ENCODE results near the gene KDM4B. TPM values are rescaled to one million over a fixed set of nuclear protein-coding genes. Genes with fewer than 3 reads are reported as not detected.

The KDM4B gene
- total RNA-seq, 4 donors from 2014 or later = 14.0 to 39.9 (median 19.5) TPM

- no peaks in the 10 kb centered on the region for H3K36me3 ChIP-seq
- peaks cover 0 to 21% (median 3%) of the 10 kb centered on the region in 3 donors for H3K4me1 ChIP-seq
- no peaks in the 10 kb centered on the region for H3K9me3 ChIP-seq
- H3K27ac ChIP-seq = peak overlapping the region in 1 of 4 donors; percentile 77
- 73 to 75% methylated on average over 10 to 11 of the region's 12 CpGs for WGBS, 2 donors
- no peak for DNase-seq
- H3K27me3 ChIP-seq = no peaks in the 10 kb centered on the region
- intact Hi-C loops (cut with DNase I) = no loop called here
- H3K4me3 ChIP-seq = no peak overlapping the region
- TF ChIP-seq CTCF (IDR thresholded peaks at IDR 0.05) (no peak), POLR2A (IDR thresholded peaks at IDR 0.05) (no peak)
Observed at GRCh38 chr19:5173993-5174392, 205.1 kb downstream of the KDM4B start.

DNA sequence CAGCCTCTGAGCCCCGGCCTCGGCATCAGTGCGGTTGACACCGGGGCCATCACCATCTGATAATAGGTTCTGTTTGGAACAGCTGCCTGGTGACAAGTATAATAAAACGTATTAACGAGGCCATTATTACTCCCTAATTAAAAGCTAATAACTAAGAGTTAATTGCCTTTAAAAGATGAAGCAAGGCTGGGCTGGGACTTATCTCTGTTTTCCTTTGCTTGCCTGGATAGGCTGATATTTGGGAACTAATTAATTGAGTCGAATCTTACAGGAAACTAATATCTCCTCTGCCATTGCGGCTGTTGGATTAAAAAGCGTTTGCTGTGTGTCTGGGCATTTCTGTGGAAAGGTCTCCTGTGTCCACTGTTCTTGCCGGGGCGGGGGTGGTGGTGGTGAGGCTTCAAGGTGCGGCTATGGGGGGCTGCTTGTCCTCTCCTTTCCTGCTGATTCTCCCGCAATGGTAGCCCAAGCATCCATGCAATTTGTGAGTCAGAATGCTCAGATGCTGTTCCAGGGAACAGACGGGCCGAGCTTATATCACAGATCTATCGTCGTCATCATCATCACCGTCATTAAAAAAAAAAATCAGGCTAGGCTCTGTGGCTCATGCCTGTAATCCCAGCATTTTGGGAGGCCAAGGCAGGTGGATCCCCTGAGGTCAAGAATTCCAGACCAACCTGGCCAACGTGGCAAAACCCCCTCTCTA lies 209.0 kb downstream of the KDM4B start:
- peaks cover 0 to 4% (median 0%) of the 10 kb centered on the region in 4 donors for H3K27me3 ChIP-seq
- 81 to 83% methylated on average over 10 to 18 of the region's 19 CpGs for WGBS, 2 donors
- intact Hi-C loops (cut with DNase I) = no loop called here
- no peaks in the 10 kb centered on the region for H3K36me3 ChIP-seq
- DNase-seq = no peak
- H3K9me3 ChIP-seq = no peaks in the 10 kb centered on the region
- no peak overlapping the region for H3K27ac ChIP-seq
- TF ChIP-seq POLR2A (IDR thresholded peaks at IDR 0.05) (no peak), CTCF (IDR thresholded peaks at IDR 0.05) (no peak)
- H3K4me1 ChIP-seq = peaks cover 0 to 15% (median under 1%) of the 10 kb centered on the region in 3 donors
- no peak overlapping the region for H3K4me3 ChIP-seq

GRCh38 chr19:5178841-5179240 lies 209.9 kb downstream of the KDM4B start:
- 80 to 88% methylated on average over 1 to 3 of the region's 3 CpGs for WGBS, 2 donors
- DNase-seq = no peak
- TF ChIP-seq CTCF (IDR thresholded peaks at IDR 0.05) (no peak), POLR2A (IDR thresholded peaks at IDR 0.05) (no peak)

DNA sequence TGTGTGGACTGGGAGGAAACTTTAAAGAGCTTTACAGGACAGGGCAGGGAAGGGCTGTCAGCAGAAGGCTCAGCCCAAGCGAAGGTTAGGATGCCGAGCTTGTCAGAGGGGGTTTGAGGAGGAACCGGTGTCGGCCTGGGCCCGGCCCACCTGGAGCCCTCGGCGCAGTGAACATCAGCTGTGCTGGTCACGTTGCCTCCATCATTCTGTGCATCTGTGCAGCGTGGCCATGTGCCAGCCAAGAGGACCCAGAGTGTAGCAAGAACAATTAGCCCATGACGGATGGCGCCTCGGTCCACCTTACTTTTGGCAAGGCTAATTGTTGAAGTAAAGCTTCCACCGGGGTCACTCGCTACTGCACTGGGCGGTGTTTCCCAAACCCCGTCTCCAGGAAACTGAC lies 210.3 kb downstream of the KDM4B start:
- Histone ChIP-seq H3K4me3 (no peak overlapping the region), H3K36me3 (no peaks in the 10 kb centered on the region), H3K27me3 (peaks cover 0 to 4% (median 0%) of the 10 kb centered on the region in 4 donors), H3K4me1 (peaks cover 0 to 4% (median 0%) of the 10 kb centered on the region in 3 donors), H3K27ac (no peak overlapping the region), H3K9me3 (no peaks in the 10 kb centered on the region)
- TF ChIP-seq CTCF (IDR thresholded peaks at IDR 0.05) = no peak
- TF ChIP-seq POLR2A (IDR thresholded peaks at IDR 0.05) = no peak
- DNase-seq = no peak
- 82 to 92% methylated on average over 9 to 11 of the region's 16 CpGs for WGBS, 2 donors
- intact Hi-C loops (cut with DNase I) = no loop called here

More at GRCh38 chr19:5178841-5179240, 209.9 kb downstream of the KDM4B start:
- peaks cover 0 to 5% (median 0%) of the 10 kb centered on the region in 3 donors for H3K4me1 ChIP-seq
- H3K36me3 ChIP-seq = no peaks in the 10 kb centered on the region
- no peak overlapping the region for H3K4me3 ChIP-seq
- intact Hi-C loops (cut with DNase I) = no loop called here
- no peaks in the 10 kb centered on the region for H3K9me3 ChIP-seq
- no peak overlapping the region for H3K27ac ChIP-seq
- H3K27me3 ChIP-seq = peaks cover 0 to 4% (median 0%) of the 10 kb centered on the region in 4 donors

DNA sequence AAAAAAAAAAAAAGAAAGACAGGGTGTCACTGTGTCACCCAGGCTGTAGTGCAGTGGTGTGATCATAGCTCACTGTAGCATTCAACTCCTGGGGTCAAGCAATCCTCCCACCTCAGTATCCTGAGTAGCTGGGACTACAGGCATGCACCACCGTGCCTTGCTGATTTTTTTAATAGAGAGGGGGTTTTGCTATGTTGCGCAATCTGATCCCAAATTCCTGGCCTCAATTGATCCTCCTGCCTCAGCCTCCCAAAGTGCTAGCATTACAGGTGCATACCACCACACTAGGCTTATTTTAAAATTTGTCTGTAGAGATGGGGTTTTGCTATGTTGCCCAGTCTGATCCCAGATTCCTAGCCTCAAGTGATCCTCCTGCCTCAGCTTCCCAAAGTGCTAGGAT lies 212.4 kb downstream of the KDM4B start:
- WGBS, 2 donors = 96 to 100% methylated on average over 2 of the region's 2 CpGs
- Histone ChIP-seq H3K4me1 (peaks cover 0 to 4% (median 0%) of the 10 kb centered on the region in 3 donors), H3K4me3 (no peak overlapping the region), H3K27me3 (peaks cover 0 to 4% (median 0%) of the 10 kb centered on the region in 4 donors), H3K27ac (no peak overlapping the region), H3K36me3 (no peaks in the 10 kb centered on the region), H3K9me3 (no peaks in the 10 kb centered on the region)
- no peak for TF ChIP-seq CTCF (IDR thresholded peaks at IDR 0.05)
- TF ChIP-seq POLR2A (IDR thresholded peaks at IDR 0.05) = no peak
- intact Hi-C loops (cut with DNase I) = no loop called here
- DNase-seq = no peak
